NCI-H460 (cell line): ENCODE measurements around the gene RFPL3. TPM values are rescaled to one million over a fixed set of nuclear protein-coding genes. Genes with fewer than 3 reads are reported as not detected.
"Not testable (repeated sequence)": the region's sequence is repeated elsewhere in the genome, so short reads cannot be mapped to it uniquely, and the experiment has no call there.

Experiments used
- DNase-seq: peaks from one replicate; pipeline ENCODE4 v3.0.0-alpha.2; 2016; ENCODE audit warnings: low read depth; ENCODE audit errors: extremely low read depth
- total RNA-seq: library from RNA; depleted of rRNA; stranded (reverse); fragments of >200 nt; shearing (Covaris generic); gene quantifications from 2 replicates; pipeline ENCODE4 v1.2.3, GENCODE V29; 2014

The RFPL3 gene
- total RNA-seq, 1 experiment from 2014 or later, result not detected

GRCh38 chr22:32328306-32329201 lies 29.1 kb upstream of the RFPL3 start:
- no peak for DNase-seq

GRCh38 chr22:32329202-32329645 lies 28.4 kb upstream of the RFPL3 start:
- no peak for DNase-seq

- DNase-seq, result no peak
Observed at GRCh38 chr22:32331236-32331917, 26.3 kb upstream of the RFPL3 start.

GRCh38 chr22:32331918-32332725 lies 25.5 kb upstream of the RFPL3 start:
- no peak for DNase-seq

- no peak for DNase-seq
Observed at GRCh38 chr22:32333141-32333768, 24.4 kb upstream of the RFPL3 start.

- no peak for DNase-seq
Observed at GRCh38 chr22:32333769-32334659, 23.7 kb upstream of the RFPL3 start.

GRCh38 chr22:32334660-32335365 lies 22.9 kb upstream of the RFPL3 start:
- no peak for DNase-seq

GRCh38 chr22:32335471-32335870 lies 22.2 kb upstream of the RFPL3 start:
- no peak for DNase-seq

- DNase-seq, result no peak
Observed at GRCh38 chr22:32336121-32336603, 21.5 kb upstream of the RFPL3 start.

GRCh38 chr22:32336771-32337424 lies 20.8 kb upstream of the RFPL3 start:
- no peak for DNase-seq

- DNase-seq, result not testable (repeated sequence)
Observed at GRCh38 chr22:32337425-32337824, 20.2 kb upstream of the RFPL3 start.

- no peak for DNase-seq
Observed at GRCh38 chr22:32338757-32339156, 18.9 kb upstream of the RFPL3 start.

GRCh38 chr22:32339190-32340012 lies 18.3 kb upstream of the RFPL3 start:
- no peak for DNase-seq

GRCh38 chr22:32340411-32340810 lies 17.3 kb upstream of the RFPL3 start:
- no peak for DNase-seq

- DNase-seq, result no peak
Observed at GRCh38 chr22:32341122-32341740, 16.4 kb upstream of the RFPL3 start.

- DNase-seq, result no peak
Observed at GRCh38 chr22:32342977-32343376, 14.7 kb upstream of the RFPL3 start.

- no peak for DNase-seq
Observed at GRCh38 chr22:32343941-32344340, 13.7 kb upstream of the RFPL3 start.
